HCT116 (cell line): ENCODE measurements around the gene C9orf72.

Experiments
- ELF1 ChIP-seq: IDR thresholded peaks from 2 replicates; pipeline ENCODE4 v1.6.1; 2012; ENCODE audit warnings: low read depth, borderline replicate concordance
- EZH2 ChIP-seq: fragments of 200-600 bp; sonication (generic); IDR thresholded peaks from 2 replicates; pipeline ENCODE4 v1.6.1; 2017; ENCODE audit warnings: antibody characterized with exemption, mixed run types
- FOSL1 ChIP-seq: IDR thresholded peaks from 2 replicates; pipeline ENCODE4 v1.6.1; 2012; ENCODE audit warnings: low read depth
- POLR2A ChIP-seq: IDR thresholded peaks from 2 replicates; pipeline ENCODE4 v1.7.0; 2011; ENCODE audit warnings: borderline replicate concordance; ENCODE audit not compliant: insufficient read depth, insufficient read length; ENCODE audit errors: extremely low read depth
- POLR2AphosphoS5 ChIP-seq: IDR thresholded peaks from 2 replicates; pipeline ENCODE4 v1.6.1; 2011; ENCODE audit warnings: mild to moderate bottlenecking, low read depth, low read length, moderate library complexity
- RAD21 ChIP-seq: IDR thresholded peaks from 2 replicates; pipeline ENCODE4 v1.6.1; 2012; ENCODE audit warnings: low read depth, mild to moderate bottlenecking
- SP1 ChIP-seq: IDR thresholded peaks from 2 replicates; pipeline ENCODE4 v1.6.1; 2012; ENCODE audit warnings: low read depth
- TF ChIP-seq, protein P1 (sequence below), 3 experiments: fragments of 200-600 bp in 1 of 3; sonication (generic) in 1 of 3; IDR thresholded peaks in 2 of 3; conservative IDR thresholded peaks in 1 of 3; 2 replicates each; pipeline ENCODE4 v1.5.1; 2012 to 2017; ENCODE audit warnings: low read depth in 2 of 3, low read length in 2 of 3, antibody characterized with exemption in 1 of 3, borderline replicate concordance in 1 of 3, control low read depth in 1 of 3, mild to moderate bottlenecking in 1 of 3, mixed read lengths in 1 of 3, mixed run types in 1 of 3, moderate library complexity in 1 of 3; ENCODE audit not compliant: insufficient read depth in 1 of 3

DNA sequence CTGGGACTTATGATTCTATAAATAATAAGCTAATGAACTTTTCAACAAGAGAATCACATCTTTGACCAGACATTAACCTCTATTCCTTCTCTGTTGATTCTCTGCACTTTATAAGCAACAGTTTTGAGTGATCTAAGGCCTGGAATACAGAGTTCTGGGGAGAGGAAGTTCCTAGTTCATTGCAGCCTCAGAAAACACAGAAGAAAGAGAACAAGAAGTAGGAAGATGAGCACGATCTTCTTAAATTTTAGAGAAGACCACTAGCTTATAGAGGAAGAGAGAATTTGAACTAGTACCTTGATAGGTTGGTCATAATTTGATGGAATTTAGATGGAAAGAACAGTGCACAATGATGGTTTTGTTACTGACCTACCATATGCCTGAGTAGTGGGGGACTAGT, 8.5 kb upstream of the C9orf72 start:
- TF ChIP-seq, protein P1, sequence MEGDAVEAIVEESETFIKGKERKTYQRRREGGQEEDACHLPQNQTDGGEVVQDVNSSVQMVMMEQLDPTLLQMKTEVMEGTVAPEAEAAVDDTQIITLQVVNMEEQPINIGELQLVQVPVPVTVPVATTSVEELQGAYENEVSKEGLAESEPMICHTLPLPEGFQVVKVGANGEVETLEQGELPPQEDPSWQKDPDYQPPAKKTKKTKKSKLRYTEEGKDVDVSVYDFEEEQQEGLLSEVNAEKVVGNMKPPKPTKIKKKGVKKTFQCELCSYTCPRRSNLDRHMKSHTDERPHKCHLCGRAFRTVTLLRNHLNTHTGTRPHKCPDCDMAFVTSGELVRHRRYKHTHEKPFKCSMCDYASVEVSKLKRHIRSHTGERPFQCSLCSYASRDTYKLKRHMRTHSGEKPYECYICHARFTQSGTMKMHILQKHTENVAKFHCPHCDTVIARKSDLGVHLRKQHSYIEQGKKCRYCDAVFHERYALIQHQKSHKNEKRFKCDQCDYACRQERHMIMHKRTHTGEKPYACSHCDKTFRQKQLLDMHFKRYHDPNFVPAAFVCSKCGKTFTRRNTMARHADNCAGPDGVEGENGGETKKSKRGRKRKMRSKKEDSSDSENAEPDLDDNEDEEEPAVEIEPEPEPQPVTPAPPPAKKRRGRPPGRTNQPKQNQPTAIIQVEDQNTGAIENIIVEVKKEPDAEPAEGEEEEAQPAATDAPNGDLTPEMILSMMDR (IDR thresholded peaks at IDR 0.05 in 2 of 3, conservative IDR thresholded peaks at IDR 0.05 in 1 of 3; ENCODE audit: borderline replicate concordance in 1 of 3, insufficient read depth in 1 of 3, low read depth in 2 of 3, low read length in 2 of 3) = no peak
- TF ChIP-seq POLR2A (no peak), ELF1 (no peak), SP1 (no peak), FOSL1 (no peak), RAD21 (no peak), POLR2AphosphoS5 (no peak), EZH2 (no peak)
